GM20431 (cell line): ENCODE data around the gene CLDN11.

Source experiments
- in situ Hi-C: fragments of 300-500 bp; cut with MseI, MboI; formaldehyde crosslinking; loops from one replicate; pipeline ENCODE4 v1.15.0; 2020; ENCODE audit warnings: low sequenced_read_pairs; ENCODE audit not compliant: unreplicated experiment

CLDN11 gene

GRCh38 chr3:170467571-170468147, 49.0 kb downstream of the CLDN11 start:
- in situ Hi-C loops = no loop called here

- in situ Hi-C loops = no loop called here
These were observed 50.7 kb downstream of the CLDN11 start for GRCh38 chr3:170469151-170470062.

GRCh38 chr3:170470063-170471016, 51.7 kb downstream of the CLDN11 start:
- in situ Hi-C loops = no loop called here

GRCh38 chr3:170471149-170471548, 52.5 kb downstream of the CLDN11 start:
- in situ Hi-C loops = no loop called here

GRCh38 chr3:170473358-170473757, 54.7 kb downstream of the CLDN11 start:
- in situ Hi-C loops = no loop called here

- in situ Hi-C loops = no loop called here
These were observed 56.5 kb downstream of the CLDN11 start for GRCh38 chr3:170475092-170475685.

- in situ Hi-C loops = no loop called here
These were observed 57.6 kb downstream of the CLDN11 start for GRCh38 chr3:170476291-170476690.

GRCh38 chr3:170477395-170477794, 58.7 kb downstream of the CLDN11 start:
- in situ Hi-C loops = no loop called here

- in situ Hi-C loops = no loop called here
These were observed 61.4 kb downstream of the CLDN11 start for GRCh38 chr3:170480111-170480510.

- in situ Hi-C loops = no loop called here
These were observed 63.5 kb downstream of the CLDN11 start for GRCh38 chr3:170482199-170482598.

- in situ Hi-C loops = no loop called here
These were observed 65.0 kb downstream of the CLDN11 start for GRCh38 chr3:170483485-170484262.
